GM12892 (cell line): ENCODE measurements around the gene ABLIM3.

Experiments
- POLR2A ChIP-seq: IDR thresholded peaks from 2 replicates; pipeline ENCODE4 v1.6.1; 2011; ENCODE audit warnings: low read depth, low read length, control low read depth
- POLR2AphosphoS5 ChIP-seq: IDR thresholded peaks from 2 replicates; pipeline ENCODE4 v1.6.1; 2011; ENCODE audit warnings: low read depth, low read length, control low read depth
- TAF1 ChIP-seq: IDR thresholded peaks from 2 replicates; pipeline ENCODE4 v1.6.1; 2011; ENCODE audit warnings: low read depth, mild to moderate bottlenecking, control low read depth, low read length, borderline replicate concordance

GRCh38 chr5:149201121-149201637 lies 59.9 kb downstream of the ABLIM3 start:
- TF ChIP-seq POLR2A (no peak), POLR2AphosphoS5 (no peak), TAF1 (no peak)
